ENCODE measurements around the gene CTDSP2.

DNA sequence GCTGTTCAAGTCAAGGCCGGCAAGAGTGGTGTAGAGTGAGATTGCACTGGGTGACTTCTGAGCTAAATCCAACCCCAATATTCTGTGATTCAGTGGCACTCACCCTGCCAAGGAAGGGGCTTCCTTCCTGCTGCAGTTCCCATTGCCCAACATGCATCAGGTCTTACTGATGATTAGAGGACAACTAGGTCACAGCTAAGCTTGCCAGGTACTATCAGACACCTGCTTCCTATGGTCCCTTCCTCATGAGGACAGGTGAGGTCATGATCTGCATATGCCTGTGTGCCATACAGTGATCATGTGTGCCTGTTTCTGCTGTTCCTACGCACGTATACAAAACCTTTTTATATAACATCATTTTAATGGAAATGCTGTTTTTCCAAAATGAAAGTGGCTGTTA is 1.7 kb upstream of the CTDSP2 start:
- TF ChIP-seq POLR2A (IDR thresholded peaks at IDR 0.05; ENCODE audit: borderline replicate concordance, extremely low read depth, insufficient read depth, insufficient read length): no peak
- TF ChIP-seq, protein P1, sequence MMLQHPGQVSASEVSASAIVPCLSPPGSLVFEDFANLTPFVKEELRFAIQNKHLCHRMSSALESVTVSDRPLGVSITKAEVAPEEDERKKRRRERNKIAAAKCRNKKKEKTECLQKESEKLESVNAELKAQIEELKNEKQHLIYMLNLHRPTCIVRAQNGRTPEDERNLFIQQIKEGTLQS (IDR thresholded peaks at IDR 0.05): no peak
- TF ChIP-seq TCF7L2 (IDR thresholded peaks at IDR 0.05; ENCODE audit: borderline replicate concordance, extremely low read depth, insufficient read depth, insufficient read length): no peak
- TF ChIP-seq, protein P2, sequence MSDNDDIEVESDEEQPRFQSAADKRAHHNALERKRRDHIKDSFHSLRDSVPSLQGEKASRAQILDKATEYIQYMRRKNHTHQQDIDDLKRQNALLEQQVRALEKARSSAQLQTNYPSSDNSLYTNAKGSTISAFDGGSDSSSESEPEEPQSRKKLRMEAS (IDR thresholded peaks at IDR 0.05): no peak
- TF ChIP-seq SIN3A (IDR thresholded peaks at IDR 0.05; ENCODE audit: low read depth): no peak
- TF ChIP-seq RAD21 (IDR thresholded peaks at IDR 0.05; ENCODE audit: low read depth): no peak
- TF ChIP-seq, protein P3, sequence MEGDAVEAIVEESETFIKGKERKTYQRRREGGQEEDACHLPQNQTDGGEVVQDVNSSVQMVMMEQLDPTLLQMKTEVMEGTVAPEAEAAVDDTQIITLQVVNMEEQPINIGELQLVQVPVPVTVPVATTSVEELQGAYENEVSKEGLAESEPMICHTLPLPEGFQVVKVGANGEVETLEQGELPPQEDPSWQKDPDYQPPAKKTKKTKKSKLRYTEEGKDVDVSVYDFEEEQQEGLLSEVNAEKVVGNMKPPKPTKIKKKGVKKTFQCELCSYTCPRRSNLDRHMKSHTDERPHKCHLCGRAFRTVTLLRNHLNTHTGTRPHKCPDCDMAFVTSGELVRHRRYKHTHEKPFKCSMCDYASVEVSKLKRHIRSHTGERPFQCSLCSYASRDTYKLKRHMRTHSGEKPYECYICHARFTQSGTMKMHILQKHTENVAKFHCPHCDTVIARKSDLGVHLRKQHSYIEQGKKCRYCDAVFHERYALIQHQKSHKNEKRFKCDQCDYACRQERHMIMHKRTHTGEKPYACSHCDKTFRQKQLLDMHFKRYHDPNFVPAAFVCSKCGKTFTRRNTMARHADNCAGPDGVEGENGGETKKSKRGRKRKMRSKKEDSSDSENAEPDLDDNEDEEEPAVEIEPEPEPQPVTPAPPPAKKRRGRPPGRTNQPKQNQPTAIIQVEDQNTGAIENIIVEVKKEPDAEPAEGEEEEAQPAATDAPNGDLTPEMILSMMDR (IDR thresholded peaks at IDR 0.05 in 2 of 3, conservative IDR thresholded peaks at IDR 0.05 in 1 of 3; ENCODE audit: borderline replicate concordance in 1 of 3, insufficient read depth in 1 of 3, low read depth in 2 of 3, low read length in 2 of 3): no peak
- TF ChIP-seq, protein P4, sequence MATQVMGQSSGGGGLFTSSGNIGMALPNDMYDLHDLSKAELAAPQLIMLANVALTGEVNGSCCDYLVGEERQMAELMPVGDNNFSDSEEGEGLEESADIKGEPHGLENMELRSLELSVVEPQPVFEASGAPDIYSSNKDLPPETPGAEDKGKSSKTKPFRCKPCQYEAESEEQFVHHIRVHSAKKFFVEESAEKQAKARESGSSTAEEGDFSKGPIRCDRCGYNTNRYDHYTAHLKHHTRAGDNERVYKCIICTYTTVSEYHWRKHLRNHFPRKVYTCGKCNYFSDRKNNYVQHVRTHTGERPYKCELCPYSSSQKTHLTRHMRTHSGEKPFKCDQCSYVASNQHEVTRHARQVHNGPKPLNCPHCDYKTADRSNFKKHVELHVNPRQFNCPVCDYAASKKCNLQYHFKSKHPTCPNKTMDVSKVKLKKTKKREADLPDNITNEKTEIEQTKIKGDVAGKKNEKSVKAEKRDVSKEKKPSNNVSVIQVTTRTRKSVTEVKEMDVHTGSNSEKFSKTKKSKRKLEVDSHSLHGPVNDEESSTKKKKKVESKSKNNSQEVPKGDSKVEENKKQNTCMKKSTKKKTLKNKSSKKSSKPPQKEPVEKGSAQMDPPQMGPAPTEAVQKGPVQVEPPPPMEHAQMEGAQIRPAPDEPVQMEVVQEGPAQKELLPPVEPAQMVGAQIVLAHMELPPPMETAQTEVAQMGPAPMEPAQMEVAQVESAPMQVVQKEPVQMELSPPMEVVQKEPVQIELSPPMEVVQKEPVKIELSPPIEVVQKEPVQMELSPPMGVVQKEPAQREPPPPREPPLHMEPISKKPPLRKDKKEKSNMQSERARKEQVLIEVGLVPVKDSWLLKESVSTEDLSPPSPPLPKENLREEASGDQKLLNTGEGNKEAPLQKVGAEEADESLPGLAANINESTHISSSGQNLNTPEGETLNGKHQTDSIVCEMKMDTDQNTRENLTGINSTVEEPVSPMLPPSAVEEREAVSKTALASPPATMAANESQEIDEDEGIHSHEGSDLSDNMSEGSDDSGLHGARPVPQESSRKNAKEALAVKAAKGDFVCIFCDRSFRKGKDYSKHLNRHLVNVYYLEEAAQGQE (IDR thresholded peaks at IDR 0.05; ENCODE audit: low read depth): no peak
- TF ChIP-seq EZH2 (IDR thresholded peaks at IDR 0.05): no peak
- TF ChIP-seq, protein P5, sequence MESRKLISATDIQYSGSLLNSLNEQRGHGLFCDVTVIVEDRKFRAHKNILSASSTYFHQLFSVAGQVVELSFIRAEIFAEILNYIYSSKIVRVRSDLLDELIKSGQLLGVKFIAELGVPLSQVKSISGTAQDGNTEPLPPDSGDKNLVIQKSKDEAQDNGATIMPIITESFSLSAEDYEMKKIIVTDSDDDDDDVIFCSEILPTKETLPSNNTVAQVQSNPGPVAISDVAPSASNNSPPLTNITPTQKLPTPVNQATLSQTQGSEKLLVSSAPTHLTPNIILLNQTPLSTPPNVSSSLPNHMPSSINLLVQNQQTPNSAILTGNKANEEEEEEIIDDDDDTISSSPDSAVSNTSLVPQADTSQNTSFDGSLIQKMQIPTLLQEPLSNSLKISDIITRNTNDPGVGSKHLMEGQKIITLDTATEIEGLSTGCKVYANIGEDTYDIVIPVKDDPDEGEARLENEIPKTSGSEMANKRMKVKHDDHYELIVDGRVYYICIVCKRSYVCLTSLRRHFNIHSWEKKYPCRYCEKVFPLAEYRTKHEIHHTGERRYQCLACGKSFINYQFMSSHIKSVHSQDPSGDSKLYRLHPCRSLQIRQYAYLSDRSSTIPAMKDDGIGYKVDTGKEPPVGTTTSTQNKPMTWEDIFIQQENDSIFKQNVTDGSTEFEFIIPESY (IDR thresholded peaks at IDR 0.05; ENCODE audit: extremely low read depth, insufficient replicate concordance, low read length): no peak
- no peak for TF ChIP-seq EZH2phosphoT487 (IDR thresholded peaks at IDR 0.05; ENCODE audit: borderline replicate concordance)
- TF ChIP-seq JUND (IDR thresholded peaks at IDR 0.05): no peak
- TF ChIP-seq SRF (IDR thresholded peaks at IDR 0.05; ENCODE audit: low read depth): no peak
- TF ChIP-seq CEBPB (IDR thresholded peaks at IDR 0.05; ENCODE audit: low read depth): no peak

Measured in HCT116 (cell line).